Measurements from ENCODE around the gene SLC9A3.

DNA sequence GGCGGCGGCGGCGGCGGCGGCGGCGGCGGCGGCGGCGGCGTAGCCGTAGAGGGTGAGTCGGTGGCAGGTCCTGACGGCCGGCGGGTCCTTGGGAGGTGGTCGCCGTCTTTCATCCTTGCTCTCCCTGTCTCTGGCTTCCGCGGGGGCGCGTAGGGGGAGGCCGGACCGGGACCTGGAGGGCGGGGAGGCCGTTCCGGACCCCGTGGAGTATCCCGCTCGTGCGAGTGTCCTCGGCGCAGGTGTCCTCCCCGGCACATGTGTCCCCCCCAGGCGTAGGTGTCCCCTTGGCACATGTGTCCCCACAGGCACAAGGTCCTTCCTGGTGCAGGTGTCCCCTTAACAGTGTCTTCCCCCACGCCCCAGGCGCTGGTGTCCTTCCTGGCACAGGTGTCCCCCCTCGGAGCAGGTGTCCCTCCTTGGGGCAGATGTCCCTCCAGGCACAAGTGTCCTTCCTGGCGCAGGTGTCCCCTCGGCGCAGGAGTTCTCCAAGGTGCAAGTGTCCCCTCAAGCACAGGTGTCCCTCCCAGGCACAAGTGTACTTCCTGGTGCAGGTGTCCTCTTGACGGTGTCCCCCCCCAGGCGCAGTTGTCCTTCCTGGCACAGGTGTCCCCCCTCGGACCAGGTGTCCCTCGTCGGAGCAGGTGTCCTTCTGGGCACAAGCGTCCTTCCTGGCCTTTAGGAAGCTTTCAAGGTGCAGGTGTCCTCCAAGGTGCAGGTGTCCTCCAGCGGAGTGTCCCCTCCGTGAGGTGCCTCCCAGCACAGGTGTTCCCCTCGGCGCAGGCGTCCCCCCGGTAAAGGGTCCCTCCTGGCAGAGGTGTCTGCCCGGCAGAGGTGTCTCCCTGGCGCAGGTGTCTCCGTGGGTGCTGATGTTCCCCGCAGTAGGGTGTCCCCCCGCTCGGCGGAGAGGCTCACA is 80.8 kb downstream of the SLC9A3 start:
- TF ChIP-seq POLR2AphosphoS5 (IDR thresholded peaks at IDR 0.05): no peak
- TF ChIP-seq, protein P1, sequence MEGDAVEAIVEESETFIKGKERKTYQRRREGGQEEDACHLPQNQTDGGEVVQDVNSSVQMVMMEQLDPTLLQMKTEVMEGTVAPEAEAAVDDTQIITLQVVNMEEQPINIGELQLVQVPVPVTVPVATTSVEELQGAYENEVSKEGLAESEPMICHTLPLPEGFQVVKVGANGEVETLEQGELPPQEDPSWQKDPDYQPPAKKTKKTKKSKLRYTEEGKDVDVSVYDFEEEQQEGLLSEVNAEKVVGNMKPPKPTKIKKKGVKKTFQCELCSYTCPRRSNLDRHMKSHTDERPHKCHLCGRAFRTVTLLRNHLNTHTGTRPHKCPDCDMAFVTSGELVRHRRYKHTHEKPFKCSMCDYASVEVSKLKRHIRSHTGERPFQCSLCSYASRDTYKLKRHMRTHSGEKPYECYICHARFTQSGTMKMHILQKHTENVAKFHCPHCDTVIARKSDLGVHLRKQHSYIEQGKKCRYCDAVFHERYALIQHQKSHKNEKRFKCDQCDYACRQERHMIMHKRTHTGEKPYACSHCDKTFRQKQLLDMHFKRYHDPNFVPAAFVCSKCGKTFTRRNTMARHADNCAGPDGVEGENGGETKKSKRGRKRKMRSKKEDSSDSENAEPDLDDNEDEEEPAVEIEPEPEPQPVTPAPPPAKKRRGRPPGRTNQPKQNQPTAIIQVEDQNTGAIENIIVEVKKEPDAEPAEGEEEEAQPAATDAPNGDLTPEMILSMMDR (IDR thresholded peaks at IDR 0.05): no peak
- TF ChIP-seq POLR2A (IDR thresholded peaks at IDR 0.05): no peak
- no peak for TF ChIP-seq EP300 (IDR thresholded peaks at IDR 0.05)
